Neuronal stem cell (in vitro differentiated cells): ENCODE results near the gene C3orf18.

Experiments
- DNase-seq: peaks from one replicate; pipeline ENCODE4 v3.0.0-alpha.2; 2013; ENCODE audit warnings: low spot score
- H2AFZ ChIP-seq: one replicate; pipeline ENCODE4 v1.6.1; 2013; ENCODE audit warnings: mild to moderate bottlenecking, low read length, inconsistent platforms
- H2AK5ac ChIP-seq: 2 replicates; pipeline ENCODE4 v1.6.1; 2013; ENCODE audit warnings: low read depth, mild to moderate bottlenecking, inconsistent platforms, low read length, moderate library complexity, mixed read lengths
- H2BK120ac ChIP-seq: 2 replicates; pipeline ENCODE4 v1.6.1; 2013; ENCODE audit warnings: low read depth, mild to moderate bottlenecking, inconsistent platforms, low read length, moderate library complexity, mixed read lengths
- H2BK12ac ChIP-seq: one replicate; pipeline ENCODE4 v1.6.1; 2013; ENCODE audit warnings: low read length, inconsistent platforms
- H2BK15ac ChIP-seq: 2 replicates; pipeline ENCODE4 v1.6.1; 2013; ENCODE audit warnings: mild to moderate bottlenecking, low read length, inconsistent platforms, mixed read lengths
- H2BK5ac ChIP-seq: one replicate; pipeline ENCODE4 v1.6.1; 2013; ENCODE audit warnings: inconsistent platforms, mild to moderate bottlenecking, low read length, moderate library complexity
- H3K14ac ChIP-seq: one replicate; pipeline ENCODE4 v1.6.1; 2013; ENCODE audit warnings: low read length, inconsistent platforms
- H3K18ac ChIP-seq: 2 replicates; pipeline ENCODE4 v1.6.1; 2013; ENCODE audit warnings: low read length, inconsistent platforms
- H3K23ac ChIP-seq: 2 replicates; pipeline ENCODE4 v1.6.1; 2013; ENCODE audit warnings: low read depth, mild to moderate bottlenecking, mixed read lengths, low read length, inconsistent platforms; ENCODE audit not compliant: poor library complexity
- H3K27ac ChIP-seq: replicated peaks from 3 replicates; pipeline ENCODE4 v1.5.1; 2013; ENCODE audit warnings: low read length, inconsistent platforms
- H3K27me3 ChIP-seq, 3 experiments: 2 replicates each; pipeline ENCODE4 v1.6.1; 2013; ENCODE audit warnings: low read length in 3 of 3, mild to moderate bottlenecking in 2 of 3, inconsistent platforms in 1 of 3, low read depth in 1 of 3, mixed read lengths in 1 of 3, moderate library complexity in 1 of 3; ENCODE audit not compliant: control insufficient read depth in 3 of 3, insufficient read depth in 3 of 3
- H3K36me3 ChIP-seq, 2 donors: replicated peaks in 1 of 2; 2 replicates each; pipeline ENCODE4 v1.6.1; 2013; ENCODE audit warnings: low read length in 2 of 2; ENCODE audit not compliant: control insufficient read depth in 2 of 2, insufficient read depth in 2 of 2
- H3K4ac ChIP-seq: 2 replicates; pipeline ENCODE4 v1.6.1; 2013; ENCODE audit warnings: inconsistent platforms, mild to moderate bottlenecking, low read length, moderate library complexity
- H3K4me1 ChIP-seq, 2 donors: 1 replicate in 1 of 2; 2 replicates in 1 of 2; pipeline ENCODE4 v1.6.1; 2013; ENCODE audit warnings: low read length in 2 of 2, low read depth in 1 of 2; ENCODE audit not compliant: control insufficient read depth in 2 of 2, insufficient read depth in 1 of 2
- H3K4me2 ChIP-seq: one replicate; pipeline ENCODE4 v1.6.1; 2013; ENCODE audit warnings: mild to moderate bottlenecking, low read length, inconsistent platforms; ENCODE audit not compliant: insufficient read depth, poor library complexity, severe bottlenecking
- H3K4me3 ChIP-seq, 2 donors: 2 replicates each; pipeline ENCODE4 v1.5.1; 2013; ENCODE audit warnings: low read length in 2 of 2, mild to moderate bottlenecking in 2 of 2, inconsistent platforms in 1 of 2, moderate library complexity in 1 of 2
- H3K79me1 ChIP-seq: one replicate; pipeline ENCODE4 v1.6.1; 2013; ENCODE audit warnings: low read depth, mild to moderate bottlenecking, inconsistent platforms, low read length, moderate library complexity
- H3K9ac ChIP-seq: one replicate; pipeline ENCODE4 v1.6.1; 2013; ENCODE audit warnings: mild to moderate bottlenecking, low read depth, low read length, inconsistent platforms; ENCODE audit not compliant: poor library complexity
- H3K9me3 ChIP-seq, 2 donors: replicated peaks in 1 of 2; 2 replicates each; pipeline versions ENCODE3 to v1.6.1; 2013; ENCODE audit warnings: low read length in 2 of 2, mild to moderate bottlenecking in 2 of 2, inconsistent platforms in 1 of 2, low read depth in 1 of 2, mixed read lengths in 1 of 2, moderate library complexity in 1 of 2; ENCODE audit not compliant: control insufficient read depth in 2 of 2, insufficient read depth in 1 of 2
- H4K8ac ChIP-seq: one replicate; pipeline ENCODE4 v1.6.1; 2013; ENCODE audit warnings: low read depth, mild to moderate bottlenecking, inconsistent platforms, low read length, moderate library complexity
- H4K91ac ChIP-seq: one replicate; pipeline ENCODE4 v1.6.1; 2013; ENCODE audit warnings: low read length, low read depth, mild to moderate bottlenecking, inconsistent platforms; ENCODE audit not compliant: poor library complexity
- WGBS, 2 donors: extraction: QIAGEN DNeasy Blood & Tissue Kit; methylation state at CpG; one replicate each; pipeline ENCODE4 v1.1.7; 2013; ENCODE audit warnings: missing lambda C conversion rate in 2 of 2, mixed read lengths in 1 of 2; ENCODE audit not compliant: insufficient read length in 2 of 2, insufficient replicate concordance in 1 of 2; ENCODE audit errors: extremely low coverage in 2 of 2; 5-methylcytosine and 5-hydroxymethylcytosine counted together

The C3orf18 gene

GRCh38 chr3:50533807-50534461 is 33.6 kb downstream of the C3orf18 start:
- DNase-seq, result no peak
- peaks cover 0 to 2% of the 10 kb centered on the region in 2 donors for H3K9me3 ChIP-seq
- no peak overlapping the region for H4K8ac ChIP-seq
- peak overlapping the region; percentile 58 for H2AK5ac ChIP-seq
- H3K23ac ChIP-seq, result no peak overlapping the region
- H3K4me3 ChIP-seq, result no peak overlapping the region
- peaks cover 0 to 78% (median 11%) of the 10 kb centered on the region in 3 experiments for H3K27me3 ChIP-seq
- H2BK120ac ChIP-seq, result no peak overlapping the region
- no peak overlapping the region for H3K14ac ChIP-seq
- no CpG with 5 or more reads among the region's 9 CpGs for WGBS, 2 donors
- no peak overlapping the region for H3K4ac ChIP-seq
- no peak overlapping the region for H3K4me2 ChIP-seq
- H2BK12ac ChIP-seq, result no peak overlapping the region
- no peak overlapping the region for H4K91ac ChIP-seq
- peak overlapping the region; percentile 5 for H2BK5ac ChIP-seq
- no peak overlapping the region for H3K27ac ChIP-seq
- H3K36me3 ChIP-seq, result no peaks in the 10 kb centered on the region
- H3K9ac ChIP-seq, result no peak overlapping the region
- peaks cover 13 to 25% of the 10 kb centered on the region in 2 donors for H3K4me1 ChIP-seq
- peak overlapping the region; percentile 69 for H3K18ac ChIP-seq
- H2AFZ ChIP-seq, result no peak overlapping the region
- H3K79me1 ChIP-seq, result no peaks in the 10 kb centered on the region
- peak overlapping the region; percentile 65 for H2BK15ac ChIP-seq

DNA sequence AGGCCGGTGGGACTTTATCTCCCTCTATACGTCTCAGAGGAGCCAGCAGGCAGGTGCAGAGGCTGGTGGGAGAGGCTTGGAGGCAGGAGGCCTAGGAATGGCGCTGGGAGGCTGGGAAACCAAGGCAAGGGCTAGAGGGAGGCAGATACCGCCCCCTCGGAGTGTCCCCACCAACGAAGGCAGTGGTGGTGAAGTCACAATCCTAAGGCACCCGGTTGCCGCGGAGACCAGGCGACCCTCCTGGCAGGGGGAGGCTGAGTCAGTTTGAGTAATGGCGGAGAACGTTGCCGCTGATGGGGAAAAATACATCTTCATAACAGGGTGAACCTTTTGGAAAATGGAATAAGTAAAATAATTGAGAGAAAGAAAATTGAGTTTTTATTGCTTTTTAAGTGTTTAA is 34.2 kb downstream of the C3orf18 start:
- peak overlapping the region; percentile 26 for H2AFZ ChIP-seq
- H3K4me1 ChIP-seq, result peaks cover 11 to 20% of the 10 kb centered on the region in 2 donors
- no CpG with 5 or more reads among the region's 13 CpGs for WGBS, 2 donors
- no peak overlapping the region for H3K4me3 ChIP-seq
- no peak overlapping the region for H3K14ac ChIP-seq
- H3K18ac ChIP-seq, result peak overlapping the region; percentile 12
- no peaks in the 10 kb centered on the region for H3K79me1 ChIP-seq
- peak overlapping the region; percentile 66 for H2AK5ac ChIP-seq
- no peak overlapping the region for H3K4me2 ChIP-seq
- no peak overlapping the region for H2BK5ac ChIP-seq
- peaks cover 0 to 81% (median 11%) of the 10 kb centered on the region in 3 experiments for H3K27me3 ChIP-seq
- H3K23ac ChIP-seq, result no peak overlapping the region
- no peak overlapping the region for H2BK15ac ChIP-seq
- H3K4ac ChIP-seq, result no peak overlapping the region
- no peak overlapping the region for H3K27ac ChIP-seq
- DNase-seq, result no peak
- H4K91ac ChIP-seq, result no peak overlapping the region
- no peak overlapping the region for H4K8ac ChIP-seq
- H2BK12ac ChIP-seq, result no peak overlapping the region
- no peaks in the 10 kb centered on the region for H3K36me3 ChIP-seq
- H3K9ac ChIP-seq, result no peak overlapping the region
- no peak overlapping the region for H2BK120ac ChIP-seq
- peaks cover 0 to 2% of the 10 kb centered on the region in 2 donors for H3K9me3 ChIP-seq

DNA sequence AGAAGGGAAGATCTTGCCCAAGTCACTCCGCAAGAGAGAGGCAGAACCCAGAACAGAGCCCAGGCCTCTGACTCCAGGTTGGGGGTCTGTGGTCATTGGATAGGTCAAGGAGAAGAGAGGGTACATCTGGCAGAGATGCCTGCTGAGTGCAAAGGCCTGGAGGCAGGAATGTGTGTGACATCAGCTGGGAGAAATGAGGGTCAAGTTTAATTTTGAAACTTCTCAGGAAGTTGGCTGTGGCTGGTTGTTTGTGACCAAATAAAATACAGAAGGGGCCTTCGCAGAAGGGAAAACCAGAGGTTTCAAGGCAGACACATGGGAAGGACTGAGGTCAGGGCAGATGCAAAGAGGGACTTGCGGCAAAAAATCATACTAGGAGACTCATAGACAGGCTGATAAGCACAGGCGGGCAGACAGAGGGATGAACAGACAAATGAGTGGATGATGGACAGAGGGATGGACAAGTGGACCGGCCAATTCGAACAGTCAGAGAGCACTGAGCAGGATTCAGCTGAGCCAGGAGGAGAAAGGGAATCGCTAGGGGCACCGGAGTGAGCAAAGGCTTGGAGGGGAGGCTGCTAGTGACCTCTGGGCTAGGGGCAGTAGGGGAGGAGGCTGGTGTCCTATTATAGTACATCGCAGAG is 35.4 kb downstream of the C3orf18 start:
- H3K9me3 ChIP-seq, result peaks cover 0 to 1% of the 10 kb centered on the region in 2 donors
- H3K14ac ChIP-seq, result no peak overlapping the region
- H2AFZ ChIP-seq, result no peak overlapping the region
- H3K79me1 ChIP-seq, result no peaks in the 10 kb centered on the region
- H2BK5ac ChIP-seq, result no peak overlapping the region
- H3K4ac ChIP-seq, result no peak overlapping the region
- no peak overlapping the region for H3K4me3 ChIP-seq
- H4K8ac ChIP-seq, result no peak overlapping the region
- no peak overlapping the region for H3K27ac ChIP-seq
- H4K91ac ChIP-seq, result no peak overlapping the region
- H3K4me2 ChIP-seq, result no peak overlapping the region
- no peak overlapping the region for H2BK12ac ChIP-seq
- H2BK120ac ChIP-seq, result no peak overlapping the region
- peak overlapping the region; percentile 76 for H2AK5ac ChIP-seq
- peaks cover 11 to 20% of the 10 kb centered on the region in 2 donors for H3K4me1 ChIP-seq
- no peak overlapping the region for H2BK15ac ChIP-seq
- DNase-seq, result no peak
- H3K36me3 ChIP-seq, result no peaks in the 10 kb centered on the region
- WGBS, 2 donors, result no CpG with 5 or more reads among the region's 9 CpGs
- H3K27me3 ChIP-seq, result peaks cover 0 to 91% (median 11%) of the 10 kb centered on the region in 3 experiments
- peak overlapping the region; percentile 24 for H3K18ac ChIP-seq
- H3K9ac ChIP-seq, result no peak overlapping the region
- H3K23ac ChIP-seq, result no peak overlapping the region

DNA sequence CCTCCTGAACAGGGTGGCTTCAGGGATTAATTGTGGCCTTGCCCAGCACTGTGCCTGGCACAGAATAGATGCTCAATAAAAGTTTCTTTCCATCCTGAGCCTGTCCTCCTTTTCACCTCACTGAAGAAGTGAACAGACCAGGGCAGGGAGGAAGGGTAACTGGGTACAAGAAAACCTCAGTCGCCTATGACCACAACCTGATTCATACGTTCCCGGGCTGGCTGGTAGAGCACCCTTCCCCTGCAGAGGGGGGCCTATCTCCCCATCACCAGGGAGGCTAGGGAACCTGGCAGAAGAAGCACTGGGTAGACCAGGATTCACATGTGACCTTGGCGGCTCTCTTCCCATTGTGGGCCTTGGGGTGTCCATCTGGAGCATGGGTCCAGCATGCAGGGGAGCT is 36.3 kb downstream of the C3orf18 start:
- no peak for DNase-seq
- H4K91ac ChIP-seq, result no peak overlapping the region
- H3K4me1 ChIP-seq, result peaks cover 11 to 18% of the 10 kb centered on the region in 2 donors
- WGBS, 2 donors, result no CpG with 5 or more reads among the region's 4 CpGs
- H2BK120ac ChIP-seq, result no peak overlapping the region
- H3K9ac ChIP-seq, result no peak overlapping the region
- no peak overlapping the region for H3K4ac ChIP-seq
- H2BK5ac ChIP-seq, result no peak overlapping the region
- no peak overlapping the region for H3K27ac ChIP-seq
- no peak overlapping the region for H3K14ac ChIP-seq
- no peak overlapping the region for H3K18ac ChIP-seq
- H3K36me3 ChIP-seq, result no peaks in the 10 kb centered on the region
- no peak overlapping the region for H2BK15ac ChIP-seq
- no peak overlapping the region for H2BK12ac ChIP-seq
- no peak overlapping the region for H2AFZ ChIP-seq
- H3K79me1 ChIP-seq, result no peaks in the 10 kb centered on the region
- H3K4me3 ChIP-seq, result no peak overlapping the region
- H3K23ac ChIP-seq, result no peak overlapping the region
- no peak overlapping the region for H3K4me2 ChIP-seq
- H2AK5ac ChIP-seq, result no peak overlapping the region
- peaks cover 0 to 96% (median 11%) of the 10 kb centered on the region in 3 experiments for H3K27me3 ChIP-seq
- H3K9me3 ChIP-seq, result no peaks in the 10 kb centered on the region
- H4K8ac ChIP-seq, result no peak overlapping the region
